H9 (cell line): ENCODE data around the gene CTNNBL1. TPM values are rescaled to one million over a fixed set of nuclear protein-coding genes. Genes with fewer than 3 reads are reported as not detected.

Source experiments
- DNase-seq: peaks from one replicate; pipeline ENCODE4 v3.0.0-alpha.2; 2017
- H2AFZ ChIP-seq: one replicate; pipeline ENCODE4 v1.6.1; 2013; ENCODE audit warnings: mild to moderate bottlenecking, low read length, control low read depth, moderate library complexity
- H2AK5ac ChIP-seq: 2 replicates; pipeline ENCODE4 v1.6.1; 2013; ENCODE audit warnings: low read length, control low read depth, mixed read lengths; ENCODE audit not compliant: insufficient read length
- H2BK120ac ChIP-seq: one replicate; pipeline ENCODE4 v1.6.1; 2013; ENCODE audit warnings: low read depth, mild to moderate bottlenecking, low read length, control low read depth, inconsistent platforms; ENCODE audit not compliant: poor library complexity, severe bottlenecking
- H2BK12ac ChIP-seq: 2 replicates; pipeline ENCODE4 v1.6.1; 2013; ENCODE audit warnings: low read length, control low read depth, mixed read lengths, low read depth; ENCODE audit not compliant: insufficient read length
- H2BK15ac ChIP-seq: 2 replicates; pipeline ENCODE4 v1.6.1; 2013; ENCODE audit warnings: low read depth, low read length, control low read depth
- H2BK20ac ChIP-seq: one replicate; pipeline ENCODE4 v1.6.1; 2013; ENCODE audit warnings: low read depth, mild to moderate bottlenecking, low read length, control low read depth, inconsistent platforms; ENCODE audit not compliant: poor library complexity, severe bottlenecking
- H2BK5ac ChIP-seq: 2 replicates; pipeline ENCODE4 v1.6.1; 2013; ENCODE audit warnings: low read length, control low read depth, mixed read lengths; ENCODE audit not compliant: insufficient read length
- H3K14ac ChIP-seq: 2 replicates; pipeline ENCODE4 v1.6.1; 2013; ENCODE audit warnings: low read length, control low read depth; ENCODE audit not compliant: insufficient read depth
- H3K18ac ChIP-seq: 2 replicates; pipeline ENCODE4 v1.6.1; 2013; ENCODE audit warnings: low read depth, mild to moderate bottlenecking, mixed read lengths, low read length, control low read depth; ENCODE audit not compliant: insufficient read length
- H3K23ac ChIP-seq: 2 replicates; pipeline ENCODE4 v1.6.1; 2013; ENCODE audit warnings: low read length, control low read depth, mixed read lengths, low read depth; ENCODE audit not compliant: insufficient read length
- H3K23me2 ChIP-seq: 2 replicates; pipeline ENCODE4 v1.6.1; 2013; ENCODE audit warnings: low read depth, mild to moderate bottlenecking, mixed read lengths, low read length, control low read depth; ENCODE audit not compliant: insufficient read length, poor library complexity, severe bottlenecking
- H3K27ac ChIP-seq: 2 replicates; pipeline ENCODE4 v1.5.1; 2013; ENCODE audit warnings: low read length, control low read depth, mixed read lengths, low read depth; ENCODE audit not compliant: insufficient read length
- H3K27me3 ChIP-seq: 2 replicates; pipeline ENCODE4 v1.6.1; 2013; ENCODE audit warnings: low read length, control low read depth, inconsistent platforms; ENCODE audit not compliant: insufficient read depth
- H3K4ac ChIP-seq: 2 replicates; pipeline ENCODE4 v1.6.1; 2013; ENCODE audit warnings: low read depth, mild to moderate bottlenecking, control low read depth, inconsistent platforms, low read length, moderate library complexity
- H3K4me1 ChIP-seq: 2 replicates; pipeline ENCODE4 v1.6.1; 2013; ENCODE audit warnings: low read length, control low read depth, inconsistent platforms; ENCODE audit not compliant: insufficient read depth
- H3K4me2 ChIP-seq: 2 replicates; pipeline ENCODE4 v1.6.1; 2013; ENCODE audit warnings: low read length, control low read depth, mixed read lengths; ENCODE audit not compliant: insufficient read length, insufficient read depth
- H3K56ac ChIP-seq: 2 replicates; pipeline ENCODE4 v1.6.1; 2013; ENCODE audit warnings: low read depth, mild to moderate bottlenecking, mixed read lengths, low read length, control low read depth; ENCODE audit not compliant: insufficient read length
- H3K79me1 ChIP-seq: 2 replicates; pipeline ENCODE4 v1.6.1; 2013; ENCODE audit warnings: low read depth, mild to moderate bottlenecking, moderate library complexity, low read length, control low read depth, inconsistent platforms; ENCODE audit not compliant: insufficient read depth, poor library complexity, severe bottlenecking
- H3K79me2 ChIP-seq: 2 replicates; pipeline ENCODE4 v1.6.1; 2013; ENCODE audit warnings: low read length, control low read depth, inconsistent platforms; ENCODE audit not compliant: insufficient read depth
- H3K9ac ChIP-seq: 2 replicates; pipeline ENCODE4 v1.6.1; 2013; ENCODE audit warnings: low read length, control low read depth, mixed read lengths; ENCODE audit not compliant: insufficient read length; ENCODE audit errors: extremely low read depth
- H3K9me3 ChIP-seq: one replicate; pipeline ENCODE4 v1.6.1; 2013; ENCODE audit warnings: low read depth, low read length, inconsistent platforms; ENCODE audit not compliant: control insufficient read depth
- H3T11ph ChIP-seq: one replicate; pipeline ENCODE4 v1.6.1; 2013; ENCODE audit warnings: mild to moderate bottlenecking, low read length, control low read depth, inconsistent platforms
- H4K20me1 ChIP-seq: one replicate; pipeline ENCODE4 v1.6.1; 2013; ENCODE audit not compliant: control insufficient read depth, insufficient read length, insufficient read depth
- H4K5ac ChIP-seq: 2 replicates; pipeline ENCODE4 v1.6.1; 2013; ENCODE audit warnings: low read depth, mild to moderate bottlenecking, mixed read lengths, low read length, control low read depth; ENCODE audit not compliant: insufficient read length
- H4K8ac ChIP-seq: replicated peaks from 2 replicates; pipeline ENCODE4 v1.6.1; 2013; ENCODE audit warnings: low read length, control low read depth, mixed read lengths, low read depth; ENCODE audit not compliant: insufficient read length
- H4K91ac ChIP-seq: 2 replicates; pipeline ENCODE4 v1.6.1; 2013; ENCODE audit warnings: low read depth, mild to moderate bottlenecking, moderate library complexity, mixed read lengths, low read length, control low read depth; ENCODE audit not compliant: insufficient read length
- H3K27ac Mint-ChIP-seq, 3 experiments: 2 replicates in 2 of 3; 3 replicates in 1 of 3; pipeline ENCODE4 v1.8.0; 2020 to 2021; ENCODE audit warnings: mixed read lengths in 3 of 3, mild to moderate bottlenecking in 1 of 3, moderate library complexity in 1 of 3
- H3K27me3 Mint-ChIP-seq: 2 replicates; pipeline ENCODE4 v1.8.0; 2021; ENCODE audit warnings: low read depth, mild to moderate bottlenecking, moderate library complexity, mixed read lengths
- H3K36me3 Mint-ChIP-seq, 3 experiments: 2 replicates in 2 of 3; 3 replicates in 1 of 3; pipeline ENCODE4 v1.8.0; 2020 to 2021; ENCODE audit warnings: low read depth in 3 of 3, mixed read lengths in 3 of 3; ENCODE audit not compliant: insufficient read depth in 1 of 3
- H3K4me1 Mint-ChIP-seq, 2 experiments: 2 replicates each; pipeline ENCODE4 v1.8.0; 2020; ENCODE audit warnings: mixed read lengths in 2 of 2
- H3K4me3 Mint-ChIP-seq, 2 experiments: 2 replicates in 1 of 2; 3 replicates in 1 of 2; pipeline ENCODE4 v1.8.0; 2020 to 2021; ENCODE audit warnings: mild to moderate bottlenecking in 2 of 2, mixed read lengths in 2 of 2, moderate library complexity in 1 of 2
- H3K9me3 Mint-ChIP-seq, 2 experiments: 2 replicates in 1 of 2; 3 replicates in 1 of 2; pipeline ENCODE4 v1.8.0; 2020; ENCODE audit warnings: mild to moderate bottlenecking in 2 of 2, mixed read lengths in 2 of 2, moderate library complexity in 1 of 2
- WGBS: extraction: QIAGEN DNeasy Blood & Tissue Kit; methylation state at CpG from one replicate; pipeline ENCODE4 v1.1.7; 2013; ENCODE audit warnings: missing lambda C conversion rate, low lambda C conversion rate, mixed read lengths; ENCODE audit not compliant: insufficient read length; ENCODE audit errors: extremely low coverage; 5-methylcytosine and 5-hydroxymethylcytosine counted together
- total RNA-seq: library from RNA; stranded (reverse); gene quantifications from 2 replicates; pipeline ENCODE4 v1.2.1, GENCODE V29; 2021
- TF ChIP-seq, protein P1 (sequence below): fragments of 200-600 bp; sonication (generic); conservative IDR thresholded peaks from 3 replicates; pipeline ENCODE4 v1.8.0; 2021; ENCODE audit warnings: antibody characterized with exemption, mild to moderate bottlenecking

The CTNNBL1 gene
- total RNA-seq, 1 experiment from 2014 or later: 67.2 TPM

DNA sequence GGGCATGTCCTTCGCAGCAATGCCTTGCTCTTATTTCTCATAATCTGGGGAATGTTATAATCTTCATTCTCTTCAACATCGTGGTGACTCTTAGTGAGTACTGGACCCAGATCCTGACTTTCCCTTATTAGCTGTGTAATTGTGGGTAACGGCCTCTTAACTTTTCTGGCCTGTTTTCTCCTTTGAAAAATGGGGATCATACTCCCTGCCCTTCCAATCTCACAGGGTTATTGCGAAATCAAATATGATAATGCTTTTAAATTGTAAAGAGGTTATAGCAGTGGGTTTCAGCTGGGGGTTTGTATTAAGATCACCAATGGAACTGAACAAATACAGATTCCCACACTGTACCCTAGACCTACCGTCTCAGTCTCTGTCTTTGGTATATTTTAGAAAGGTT lies 77.1 kb downstream of the CTNNBL1 start:
- H4K8ac ChIP-seq: no peak overlapping the region
- no peak overlapping the region for H3K18ac ChIP-seq
- H2BK15ac ChIP-seq: no peak overlapping the region
- no peak overlapping the region for H3K27ac ChIP-seq
- Mint-ChIP-seq H3K27ac (no peak overlapping the region), H3K4me3 (no peak overlapping the region), H3K27me3 (no peaks in the 10 kb centered on the region), H3K36me3 (peaks cover 0 to 7% (median 0%) of the 10 kb centered on the region in 3 experiments; a peak in 4 of 7 replicates), H3K9me3 (no peaks in the 10 kb centered on the region), H3K4me1 (0 out of 4 replicates have a peak, but pooled peaks cover 0 to 2% of the 10 kb centered on the region in 2 experiments)
- H2AK5ac ChIP-seq: no peak overlapping the region
- H2BK5ac ChIP-seq: no peak overlapping the region
- H3K9me3 ChIP-seq: no peaks in the 10 kb centered on the region
- WGBS: no CpG with 5 or more reads among the region's 5 CpGs
- no peak overlapping the region for H4K91ac ChIP-seq
- no peaks in the 10 kb centered on the region for H3K23me2 ChIP-seq
- no peaks in the 10 kb centered on the region for H3K79me2 ChIP-seq
- no peak overlapping the region for H2AFZ ChIP-seq
- H3K56ac ChIP-seq: no peak overlapping the region
- DNase-seq: no peak
- no peaks in the 10 kb centered on the region for H4K20me1 ChIP-seq
- no peak overlapping the region for H2BK12ac ChIP-seq
- H3T11ph ChIP-seq: no peak overlapping the region
- H3K4ac ChIP-seq: no peak overlapping the region
- H3K9ac ChIP-seq: no peak overlapping the region
- no peak overlapping the region for H4K5ac ChIP-seq
- H3K23ac ChIP-seq: no peak overlapping the region
- no peak overlapping the region for H3K14ac ChIP-seq
- H3K4me1 ChIP-seq: no peaks in the 10 kb centered on the region
- no peak overlapping the region for H3K4me2 ChIP-seq
- H3K79me1 ChIP-seq: no peaks in the 10 kb centered on the region
- no peak overlapping the region for H2BK20ac ChIP-seq
- TF ChIP-seq, protein P1, sequence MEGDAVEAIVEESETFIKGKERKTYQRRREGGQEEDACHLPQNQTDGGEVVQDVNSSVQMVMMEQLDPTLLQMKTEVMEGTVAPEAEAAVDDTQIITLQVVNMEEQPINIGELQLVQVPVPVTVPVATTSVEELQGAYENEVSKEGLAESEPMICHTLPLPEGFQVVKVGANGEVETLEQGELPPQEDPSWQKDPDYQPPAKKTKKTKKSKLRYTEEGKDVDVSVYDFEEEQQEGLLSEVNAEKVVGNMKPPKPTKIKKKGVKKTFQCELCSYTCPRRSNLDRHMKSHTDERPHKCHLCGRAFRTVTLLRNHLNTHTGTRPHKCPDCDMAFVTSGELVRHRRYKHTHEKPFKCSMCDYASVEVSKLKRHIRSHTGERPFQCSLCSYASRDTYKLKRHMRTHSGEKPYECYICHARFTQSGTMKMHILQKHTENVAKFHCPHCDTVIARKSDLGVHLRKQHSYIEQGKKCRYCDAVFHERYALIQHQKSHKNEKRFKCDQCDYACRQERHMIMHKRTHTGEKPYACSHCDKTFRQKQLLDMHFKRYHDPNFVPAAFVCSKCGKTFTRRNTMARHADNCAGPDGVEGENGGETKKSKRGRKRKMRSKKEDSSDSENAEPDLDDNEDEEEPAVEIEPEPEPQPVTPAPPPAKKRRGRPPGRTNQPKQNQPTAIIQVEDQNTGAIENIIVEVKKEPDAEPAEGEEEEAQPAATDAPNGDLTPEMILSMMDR: no peak
- H2BK120ac ChIP-seq: no peak overlapping the region
- no peaks in the 10 kb centered on the region for H3K27me3 ChIP-seq
